Cardiac muscle cell (in vitro differentiated cells and primary cell): ENCODE measurements around the gene CLTCL1. TPM values are rescaled to one million over a fixed set of nuclear protein-coding genes. Genes with fewer than 3 reads are reported as not detected.
"Not testable (repeated sequence)": the region's sequence is repeated elsewhere in the genome, so short reads cannot be mapped to it uniquely, and the experiment has no call there.

Experiments
- DNase-seq, 2 donors: peaks; one replicate each; pipeline versions ENCODE4 v3.0.0 to v3.0.0-alpha.2; 2010 to 2017; ENCODE audit warnings: low read depth in 1 of 2, low spot score in 1 of 2
- H3K27ac ChIP-seq: fragments of 200-600 bp; sonication (generic); 2 replicates; pipeline ENCODE4 v1.5.1; 2016
- H3K27me3 ChIP-seq: fragments of 200-600 bp; sonication (generic); 2 replicates; pipeline ENCODE4 v1.6.0; 2016; ENCODE audit warnings: control low read depth
- H3K36me3 ChIP-seq: fragments of 200-600 bp; sonication (generic); 2 replicates; pipeline ENCODE4 v1.5.1; 2016; ENCODE audit warnings: control low read depth
- H3K4me1 ChIP-seq: fragments of 200-600 bp; sonication (generic); 2 replicates; pipeline ENCODE4 v1.8.1; 2017; ENCODE audit warnings: low read depth, mild to moderate bottlenecking, mixed run types
- H3K4me3 ChIP-seq: fragments of 200-600 bp; sonication (generic); 2 replicates; pipeline ENCODE4 v1.5.1; 2016; ENCODE audit warnings: mild to moderate bottlenecking
- H3K9me3 ChIP-seq: fragments of 200-600 bp; sonication (generic); 2 replicates; pipeline ENCODE4 v1.5.1; 2017; ENCODE audit warnings: low read depth, mild to moderate bottlenecking, control low read depth
- polyA plus RNA-seq: library from polyadenylated mRNA; unstranded; fragments of >200 nt; fragmentation: Nextera tagmentation; extraction: Ambion mirVana; gene quantifications from 2 replicates; pipeline ENCODE4 v1.2.1, GENCODE V29; 2016
- total RNA-seq: library from RNA; depleted of rRNA; stranded (reverse); fragments of >200 nt; gene quantifications from 2 replicates; pipeline ENCODE4 v1.2.3, GENCODE V29; 2016
- TF ChIP-seq, protein P1 (sequence below): IDR thresholded peaks from 2 replicates; pipeline ENCODE4 v1.5.1; 2012; ENCODE audit warnings: low read depth, mild to moderate bottlenecking, low read length

Gene CLTCL1
- total and polyA plus RNA-seq, 2 experiments from 2014 or later = 3.9 to 12.2 TPM

DNA sequence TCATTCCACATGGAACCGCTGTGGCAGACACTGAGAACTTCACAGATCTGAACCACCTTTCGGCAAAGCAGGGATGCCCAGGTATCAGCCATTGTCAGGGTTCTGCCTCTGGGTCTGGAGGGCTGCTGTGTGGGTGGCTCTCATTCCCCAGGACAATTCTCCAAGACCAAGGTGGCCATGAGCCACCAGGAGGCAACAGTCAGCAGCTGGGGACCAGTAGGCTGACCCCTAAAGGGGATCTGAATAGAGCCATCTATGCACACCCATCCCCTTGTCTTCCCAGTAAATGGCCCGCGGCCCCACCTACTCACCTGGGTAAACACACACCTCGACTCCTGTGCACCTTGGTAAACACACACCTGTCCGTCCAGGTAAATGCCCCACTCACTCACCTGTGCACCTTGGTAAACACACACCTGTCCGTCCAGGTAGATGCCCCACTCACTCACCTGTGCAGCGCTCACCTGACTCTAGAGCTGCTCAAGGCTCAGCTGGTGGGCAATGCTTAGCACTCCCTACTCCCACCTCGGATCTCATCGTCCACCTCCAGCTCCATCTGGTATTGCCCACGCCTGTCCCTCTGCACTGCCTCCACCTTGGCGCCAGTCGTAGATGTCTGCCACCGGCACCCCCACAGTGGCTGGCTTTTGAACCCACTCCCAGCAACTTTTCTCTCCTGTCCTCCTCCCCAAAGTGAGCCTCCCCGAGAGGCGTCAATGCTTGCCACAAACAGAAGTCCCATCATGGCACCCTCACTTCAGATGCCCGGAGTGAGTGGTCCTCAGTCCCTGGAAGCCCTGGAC, 123.2 kb downstream of the CLTCL1 start:
- H3K36me3 ChIP-seq = no peaks in the 10 kb centered on the region
- TF ChIP-seq, protein P1, sequence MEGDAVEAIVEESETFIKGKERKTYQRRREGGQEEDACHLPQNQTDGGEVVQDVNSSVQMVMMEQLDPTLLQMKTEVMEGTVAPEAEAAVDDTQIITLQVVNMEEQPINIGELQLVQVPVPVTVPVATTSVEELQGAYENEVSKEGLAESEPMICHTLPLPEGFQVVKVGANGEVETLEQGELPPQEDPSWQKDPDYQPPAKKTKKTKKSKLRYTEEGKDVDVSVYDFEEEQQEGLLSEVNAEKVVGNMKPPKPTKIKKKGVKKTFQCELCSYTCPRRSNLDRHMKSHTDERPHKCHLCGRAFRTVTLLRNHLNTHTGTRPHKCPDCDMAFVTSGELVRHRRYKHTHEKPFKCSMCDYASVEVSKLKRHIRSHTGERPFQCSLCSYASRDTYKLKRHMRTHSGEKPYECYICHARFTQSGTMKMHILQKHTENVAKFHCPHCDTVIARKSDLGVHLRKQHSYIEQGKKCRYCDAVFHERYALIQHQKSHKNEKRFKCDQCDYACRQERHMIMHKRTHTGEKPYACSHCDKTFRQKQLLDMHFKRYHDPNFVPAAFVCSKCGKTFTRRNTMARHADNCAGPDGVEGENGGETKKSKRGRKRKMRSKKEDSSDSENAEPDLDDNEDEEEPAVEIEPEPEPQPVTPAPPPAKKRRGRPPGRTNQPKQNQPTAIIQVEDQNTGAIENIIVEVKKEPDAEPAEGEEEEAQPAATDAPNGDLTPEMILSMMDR = no peak
- peaks cover 13% of the 10 kb centered on the region for H3K4me1 ChIP-seq
- H3K4me3 ChIP-seq = no peak overlapping the region
- no peaks in the 10 kb centered on the region for H3K9me3 ChIP-seq
- H3K27ac ChIP-seq = no peak overlapping the region
- H3K27me3 ChIP-seq = peaks cover 43% of the 10 kb centered on the region
- DNase-seq = no peak

DNA sequence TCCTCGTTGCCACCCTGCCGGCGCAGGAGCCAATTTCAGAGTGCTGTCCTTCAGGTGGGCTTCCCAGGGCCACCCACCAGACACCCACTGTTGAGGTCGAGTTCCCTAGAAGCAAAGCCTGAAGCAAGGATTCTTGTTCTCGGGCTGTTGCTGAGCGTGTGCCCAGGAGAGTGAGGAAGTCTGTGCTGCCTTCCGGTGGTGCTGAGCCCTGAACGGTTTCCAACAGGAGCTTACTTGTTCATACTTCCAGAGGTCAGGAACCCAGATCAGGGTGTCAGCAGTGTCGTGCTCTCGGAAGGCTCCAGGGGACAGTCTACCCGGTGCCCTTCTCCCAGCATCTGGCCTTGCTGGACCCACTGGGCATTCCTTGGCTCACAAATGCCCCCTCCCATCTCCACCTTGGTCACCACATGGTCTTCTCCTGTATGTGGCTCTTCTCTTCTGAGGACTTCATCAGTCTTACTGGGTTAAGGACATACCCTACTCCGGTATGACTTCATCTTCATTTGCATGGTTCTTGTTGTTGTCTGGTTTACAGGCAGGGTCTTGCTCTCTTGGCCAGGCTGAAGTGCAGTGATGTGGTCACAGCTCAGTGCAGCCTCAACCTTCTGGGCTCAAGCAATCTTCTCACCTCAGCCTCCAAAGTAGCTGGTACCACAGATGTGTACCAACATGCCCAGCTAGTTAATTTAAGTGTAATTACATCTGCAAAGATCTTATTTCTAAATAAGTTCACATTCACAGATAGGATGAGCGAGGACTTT, 124.2 kb downstream of the CLTCL1 start:
- peaks cover 6% of the 10 kb centered on the region for H3K4me1 ChIP-seq
- H3K36me3 ChIP-seq = no peaks in the 10 kb centered on the region
- TF ChIP-seq, protein P1 = no peak
- no peak for DNase-seq
- H3K4me3 ChIP-seq = no peak overlapping the region
- H3K27ac ChIP-seq = no peak overlapping the region
- no peaks in the 10 kb centered on the region for H3K9me3 ChIP-seq
- H3K27me3 ChIP-seq = peaks cover 48% of the 10 kb centered on the region

DNA sequence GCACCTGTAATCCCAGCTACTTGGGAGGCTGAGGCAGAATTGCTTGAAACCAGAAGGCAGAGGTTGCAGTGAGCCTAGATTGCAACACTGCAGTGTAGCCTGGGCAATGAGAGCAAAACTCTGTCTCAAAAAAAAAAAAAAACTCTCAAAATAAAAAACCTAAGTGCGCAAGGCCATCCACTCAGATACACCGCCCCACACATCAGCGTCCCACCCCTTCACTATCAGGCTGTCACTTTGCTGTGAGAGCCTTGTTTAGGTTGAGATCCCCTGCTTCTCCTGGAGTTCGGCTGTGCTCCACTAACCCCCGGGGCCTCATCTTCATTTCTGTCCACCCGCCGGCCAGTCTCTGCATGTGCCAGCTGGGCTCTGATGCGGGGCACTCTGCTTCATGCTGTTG, 125.1 kb downstream of the CLTCL1 start:
- Histone ChIP-seq H3K27me3 (peaks cover 55% of the 10 kb centered on the region), H3K27ac (no peak overlapping the region), H3K9me3 (no peaks in the 10 kb centered on the region), H3K4me1 (peaks cover 5% of the 10 kb centered on the region), H3K36me3 (no peaks in the 10 kb centered on the region), H3K4me3 (no peak overlapping the region)
- no peak for DNase-seq
- TF ChIP-seq, protein P1 = no peak

DNA sequence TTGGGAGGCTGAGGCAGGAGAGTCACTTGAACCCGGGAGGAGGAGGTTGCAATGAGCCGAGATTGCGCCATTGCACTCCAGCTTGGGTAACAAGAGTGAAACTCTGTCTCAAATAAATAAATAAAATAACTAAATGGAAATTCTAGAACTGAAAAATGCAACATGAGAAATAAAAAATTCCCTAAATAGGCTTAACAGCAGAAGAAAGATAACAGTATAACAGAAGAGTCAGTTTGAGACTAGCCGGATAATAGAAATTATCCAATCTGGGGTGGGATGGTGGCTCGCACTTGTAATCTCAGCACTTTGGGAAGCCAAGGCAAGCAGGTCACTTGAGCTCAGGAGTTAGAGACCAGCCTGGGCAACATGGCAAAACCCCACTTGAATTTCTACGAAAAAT, 127.1 kb downstream of the CLTCL1 start:
- no peaks in the 10 kb centered on the region for H3K4me1 ChIP-seq
- H3K4me3 ChIP-seq = no peak overlapping the region
- DNase-seq = no peak
- TF ChIP-seq, protein P1 = no peak
- H3K27ac ChIP-seq = no peak overlapping the region
- H3K9me3 ChIP-seq = no peaks in the 10 kb centered on the region
- peaks cover 54% of the 10 kb centered on the region for H3K27me3 ChIP-seq
- H3K36me3 ChIP-seq = no peaks in the 10 kb centered on the region

DNA sequence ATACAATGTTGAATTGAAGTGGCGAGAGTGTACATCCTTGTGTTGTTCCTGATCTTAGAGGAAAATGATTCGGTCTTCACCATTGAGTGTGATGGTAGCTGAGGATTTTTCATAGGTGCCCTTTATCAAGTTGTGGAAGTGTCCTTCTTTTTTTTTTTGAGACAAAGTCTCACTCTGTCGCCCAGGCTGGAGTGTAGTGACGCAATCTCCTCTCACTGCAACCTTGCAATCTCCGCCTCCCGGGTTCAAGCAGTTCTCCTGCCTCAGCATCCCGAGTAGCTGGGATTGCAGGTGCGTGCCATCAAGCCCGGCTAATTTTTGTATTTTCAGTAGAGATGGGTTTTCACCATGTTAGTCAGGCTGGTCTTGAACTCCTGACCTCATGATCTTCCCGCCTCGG, 132.9 kb downstream of the CLTCL1 start:
- peaks cover 49% of the 10 kb centered on the region for H3K27me3 ChIP-seq
- H3K9me3 ChIP-seq, H3K36me3 ChIP-seq, H3K4me1 ChIP-seq, DNase-seq, H3K4me3 ChIP-seq, H3K27ac ChIP-seq: not testable (repeated sequence)

DNA sequence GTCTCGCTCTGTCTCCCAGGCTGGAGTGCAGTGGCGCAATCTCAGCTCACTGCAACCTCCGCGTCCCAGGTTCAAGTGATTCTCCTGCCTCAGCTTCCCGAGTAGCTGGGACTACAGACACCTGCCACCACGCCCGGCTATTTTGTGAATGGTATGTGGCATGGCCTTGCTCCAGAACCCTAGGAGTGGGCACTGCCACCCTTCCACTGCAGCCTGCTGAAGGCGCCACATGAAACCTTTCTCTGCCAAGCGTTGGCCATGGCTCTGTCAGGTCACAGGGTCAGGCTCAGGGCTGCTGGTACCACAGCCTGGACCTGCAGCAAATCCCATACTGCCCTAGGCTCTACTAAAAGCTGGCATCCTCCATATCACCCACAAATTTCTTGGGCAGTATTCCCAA, 135.4 kb downstream of the CLTCL1 start:
- not testable (repeated sequence) for H3K4me3 ChIP-seq, DNase-seq, H3K9me3 ChIP-seq, H3K4me1 ChIP-seq, H3K27ac ChIP-seq, H3K36me3 ChIP-seq
- peaks cover 63% of the 10 kb centered on the region for H3K27me3 ChIP-seq
